ENCODE results near the gene PDIA2. TPM values are rescaled to one million over a fixed set of nuclear protein-coding genes. Genes with fewer than 3 reads are reported as not detected.
"Not testable (repeated sequence)": the region's sequence is repeated elsewhere in the genome, so short reads cannot be mapped to it uniquely, and the experiment has no call there.

Gene PDIA2
- total RNA-seq, 1 donor from 2014 or later, result 11.8 TPM

- DNase-seq, result no peak
- peak overlapping the region; percentile 36 for H3K27ac Mint-ChIP-seq (ENCODE audit: unreplicated experiment)
- peaks cover 6% of the 10 kb centered on the region for H3K9me3 Mint-ChIP-seq (ENCODE audit: unreplicated experiment)
- H3K4me3 Mint-ChIP-seq (ENCODE audit: unreplicated experiment), result no peak overlapping the region
- no peak for TF ChIP-seq CTCF (IDR thresholded peaks at IDR 0.05; ENCODE audit: partially characterized antibody, unreplicated experiment)
- H3K4me1 Mint-ChIP-seq (ENCODE audit: low read depth, unreplicated experiment), result peaks cover 7% of the 10 kb centered on the region
- peaks cover 3% of the 10 kb centered on the region for H3K27me3 Mint-ChIP-seq (ENCODE audit: unreplicated experiment)
- peaks cover 12% of the 10 kb centered on the region for H3K36me3 Mint-ChIP-seq (ENCODE audit: unreplicated experiment)
Observed at GRCh38 chr16:252366-253337, 30.3 kb upstream of the PDIA2 start.

GRCh38 chr16:253833-254232 is 29.1 kb upstream of the PDIA2 start:
- Mint-ChIP-seq H3K4me3 (ENCODE audit: unreplicated experiment) (no peak overlapping the region), H3K36me3 (ENCODE audit: unreplicated experiment) (peaks cover 12% of the 10 kb centered on the region), H3K4me1 (ENCODE audit: low read depth, unreplicated experiment) (peaks cover 9% of the 10 kb centered on the region), H3K9me3 (ENCODE audit: unreplicated experiment) (peaks cover 6% of the 10 kb centered on the region), H3K27me3 (ENCODE audit: unreplicated experiment) (no peaks in the 10 kb centered on the region), H3K27ac (ENCODE audit: unreplicated experiment) (no peak overlapping the region)
- DNase-seq, result no peak
- TF ChIP-seq CTCF (IDR thresholded peaks at IDR 0.05; ENCODE audit: partially characterized antibody, unreplicated experiment), result no peak

GRCh38 chr16:254461-254860 is 28.5 kb upstream of the PDIA2 start:
- Mint-ChIP-seq H3K27ac (ENCODE audit: unreplicated experiment) (no peak overlapping the region), H3K9me3 (ENCODE audit: unreplicated experiment) (peaks cover 6% of the 10 kb centered on the region), H3K27me3 (ENCODE audit: unreplicated experiment) (no peaks in the 10 kb centered on the region)

GRCh38 chr16:255183-255582 is 27.8 kb upstream of the PDIA2 start:
- Mint-ChIP-seq H3K9me3 (ENCODE audit: unreplicated experiment) (peaks cover 6% of the 10 kb centered on the region), H3K27ac (ENCODE audit: unreplicated experiment) (no peak overlapping the region), H3K27me3 (ENCODE audit: unreplicated experiment) (no peaks in the 10 kb centered on the region), H3K4me1 (ENCODE audit: low read depth, unreplicated experiment) (peaks cover 15% of the 10 kb centered on the region), H3K36me3 (ENCODE audit: unreplicated experiment) (peaks cover 12% of the 10 kb centered on the region), H3K4me3 (ENCODE audit: unreplicated experiment) (no peak overlapping the region)
- DNase-seq, result no peak
- TF ChIP-seq CTCF (IDR thresholded peaks at IDR 0.05; ENCODE audit: partially characterized antibody, unreplicated experiment), result no peak

More at GRCh38 chr16:254461-254860, 28.5 kb upstream of the PDIA2 start:
- H3K4me3 Mint-ChIP-seq (ENCODE audit: unreplicated experiment), result no peak overlapping the region
- TF ChIP-seq CTCF (IDR thresholded peaks at IDR 0.05; ENCODE audit: partially characterized antibody, unreplicated experiment), result no peak
- peaks cover 15% of the 10 kb centered on the region for H3K4me1 Mint-ChIP-seq (ENCODE audit: low read depth, unreplicated experiment)
- peaks cover 12% of the 10 kb centered on the region for H3K36me3 Mint-ChIP-seq (ENCODE audit: unreplicated experiment)
- no peak for DNase-seq

- not testable (repeated sequence) for H3K27me3 Mint-ChIP-seq (ENCODE audit: unreplicated experiment); H3K9me3 Mint-ChIP-seq (ENCODE audit: unreplicated experiment); DNase-seq; H3K4me1 Mint-ChIP-seq (ENCODE audit: low read depth, unreplicated experiment)
- Mint-ChIP-seq H3K36me3 (ENCODE audit: unreplicated experiment) (peaks cover 12% of the 10 kb centered on the region), H3K27ac (ENCODE audit: unreplicated experiment) (peak overlapping the region; percentile 88), H3K4me3 (ENCODE audit: unreplicated experiment) (peak overlapping the region; percentile 34)
Observed at GRCh38 chr16:258091-258490, 24.9 kb upstream of the PDIA2 start.
